ENCODE data around the gene ARHGAP28. TPM values are rescaled to one million over a fixed set of nuclear protein-coding genes. Genes with fewer than 3 reads are reported as not detected.

The ARHGAP28 gene
- total and polyA plus RNA-seq, 12 donors, result 0.35 to 5.3 (median 2.2) TPM

DNA sequence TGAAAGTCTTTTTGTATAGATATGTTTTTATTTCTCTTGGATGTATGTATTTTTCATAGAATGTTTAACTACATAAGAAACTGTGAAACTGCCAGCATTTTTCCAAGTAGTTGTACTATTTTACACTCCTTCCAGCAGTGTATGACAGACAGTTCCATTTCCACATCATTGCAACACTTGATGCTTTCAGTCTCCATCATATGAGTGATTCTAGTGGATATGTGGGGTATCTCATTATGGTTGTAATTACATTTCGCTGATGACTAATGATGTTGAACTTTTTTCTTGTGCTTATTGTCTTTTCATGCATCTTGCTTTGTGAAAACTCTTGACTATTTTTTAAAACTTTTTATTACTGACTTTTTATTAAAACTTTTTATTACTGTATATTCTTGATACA is 101.4 kb downstream of the ARHGAP28 start:
- 92 to 95% methylated on average over 1 of the region's 1 CpG for WGBS, 2 donors
- intact Hi-C loops (cut with DNase I), result no loop called here
- TF ChIP-seq, protein P1, sequence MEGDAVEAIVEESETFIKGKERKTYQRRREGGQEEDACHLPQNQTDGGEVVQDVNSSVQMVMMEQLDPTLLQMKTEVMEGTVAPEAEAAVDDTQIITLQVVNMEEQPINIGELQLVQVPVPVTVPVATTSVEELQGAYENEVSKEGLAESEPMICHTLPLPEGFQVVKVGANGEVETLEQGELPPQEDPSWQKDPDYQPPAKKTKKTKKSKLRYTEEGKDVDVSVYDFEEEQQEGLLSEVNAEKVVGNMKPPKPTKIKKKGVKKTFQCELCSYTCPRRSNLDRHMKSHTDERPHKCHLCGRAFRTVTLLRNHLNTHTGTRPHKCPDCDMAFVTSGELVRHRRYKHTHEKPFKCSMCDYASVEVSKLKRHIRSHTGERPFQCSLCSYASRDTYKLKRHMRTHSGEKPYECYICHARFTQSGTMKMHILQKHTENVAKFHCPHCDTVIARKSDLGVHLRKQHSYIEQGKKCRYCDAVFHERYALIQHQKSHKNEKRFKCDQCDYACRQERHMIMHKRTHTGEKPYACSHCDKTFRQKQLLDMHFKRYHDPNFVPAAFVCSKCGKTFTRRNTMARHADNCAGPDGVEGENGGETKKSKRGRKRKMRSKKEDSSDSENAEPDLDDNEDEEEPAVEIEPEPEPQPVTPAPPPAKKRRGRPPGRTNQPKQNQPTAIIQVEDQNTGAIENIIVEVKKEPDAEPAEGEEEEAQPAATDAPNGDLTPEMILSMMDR (IDR thresholded peaks at IDR 0.05), result no peak
- Histone ChIP-seq H3K4me1 (no peaks in the 10 kb centered on the region), H3K27ac (no peak overlapping the region), H3K4me3 (no peak overlapping the region), H3K9me3 (peaks cover 0 to 18% (median 0%) of the 10 kb centered on the region in 11 donors), H3K36me3 (peaks cover 0 to 4% (median 0%) of the 10 kb centered on the region in 9 donors), H3K27me3 (no peaks in the 10 kb centered on the region)
- ATAC-seq (no peak), DNase-seq (no peak)

DNA sequence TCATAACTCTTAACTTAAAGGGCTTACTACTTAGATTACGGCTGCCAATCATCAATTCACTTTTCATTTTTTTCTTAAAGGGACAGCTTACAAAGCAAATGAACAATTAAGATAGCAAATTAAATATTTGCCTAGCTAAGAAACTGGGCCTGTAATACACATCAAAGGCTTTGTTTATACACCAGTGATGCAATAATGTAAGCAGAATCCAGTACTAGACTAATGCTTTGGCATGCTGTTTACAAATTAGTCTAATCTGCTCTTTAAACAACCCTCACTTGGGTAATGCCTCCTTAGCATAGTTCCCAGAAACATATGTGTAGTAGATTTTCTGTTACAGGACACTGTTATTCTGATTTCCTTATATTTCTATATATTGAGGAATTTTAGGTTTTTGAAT is 105.8 kb downstream of the ARHGAP28 start:
- ATAC-seq (no peak), DNase-seq (no peak)
- WGBS, 2 donors, result 90 to 92% methylated on average over 1 of the region's 1 CpG
- Histone ChIP-seq H3K27ac (no peak overlapping the region), H3K4me3 (no peak overlapping the region), H3K36me3 (no peaks in the 10 kb centered on the region), H3K4me1 (no peaks in the 10 kb centered on the region), H3K27me3 (no peaks in the 10 kb centered on the region), H3K9me3 (peaks cover 0 to 18% (median 0%) of the 10 kb centered on the region in 11 donors)
- intact Hi-C loops (cut with DNase I), result no loop called here
- TF ChIP-seq, protein P1 (IDR thresholded peaks at IDR 0.05), result no peak

DNA sequence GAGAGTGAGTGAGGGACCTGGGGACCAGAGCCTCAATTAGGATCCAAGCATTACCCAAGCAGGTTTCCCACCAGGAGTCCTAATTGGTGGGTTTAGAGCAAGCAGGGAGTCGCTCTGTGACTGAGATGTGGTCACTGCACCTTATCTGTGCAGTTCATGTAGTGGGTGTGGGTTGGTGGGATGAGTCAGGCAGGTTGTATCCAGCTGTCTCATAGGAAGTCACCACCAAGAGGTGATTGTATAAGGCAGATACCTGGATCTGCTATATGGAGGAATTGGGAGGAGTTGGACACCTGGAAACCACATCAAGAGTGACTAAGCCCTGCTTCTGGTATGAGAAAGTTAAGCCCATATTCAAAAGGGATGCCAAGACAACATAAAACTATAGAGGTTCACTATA is 106.8 kb downstream of the ARHGAP28 start:
- WGBS, 2 donors, result 91 to 97% methylated on average over 1 of the region's 1 CpG
- DNase-seq (no peak), ATAC-seq (no peak)
- Histone ChIP-seq H3K36me3 (no peaks in the 10 kb centered on the region), H3K4me1 (no peaks in the 10 kb centered on the region), H3K4me3 (no peak overlapping the region), H3K27me3 (no peaks in the 10 kb centered on the region), H3K27ac (no peak overlapping the region), H3K9me3 (peaks cover 0 to 16% (median 0%) of the 10 kb centered on the region in 11 donors)
- TF ChIP-seq, protein P1 (IDR thresholded peaks at IDR 0.05), result no peak
- intact Hi-C loops (cut with DNase I), result no loop called here

DNA sequence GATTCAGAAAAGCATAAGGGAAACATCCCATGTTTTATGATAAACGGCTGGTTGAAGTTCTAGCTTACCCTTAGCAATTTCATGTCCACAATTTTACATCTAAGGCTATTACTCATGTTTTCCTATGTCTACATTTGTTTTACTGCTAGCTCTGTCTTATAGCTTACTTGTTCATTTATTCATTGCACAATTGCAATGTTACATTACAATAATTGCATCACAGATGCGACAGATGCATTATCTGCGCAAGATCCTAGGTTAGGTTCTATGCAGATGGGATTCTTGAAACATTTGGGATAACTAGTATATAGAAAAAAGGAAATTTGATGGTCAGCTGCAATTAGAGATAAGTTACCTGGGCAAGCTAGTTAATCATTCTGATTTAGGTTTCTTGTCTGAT is 108.4 kb downstream of the ARHGAP28 start:
- Histone ChIP-seq H3K4me3 (no peak overlapping the region), H3K27me3 (no peaks in the 10 kb centered on the region), H3K4me1 (no peaks in the 10 kb centered on the region), H3K36me3 (no peaks in the 10 kb centered on the region), H3K9me3 (peaks cover 0 to under 1% (median 0%) of the 10 kb centered on the region in 11 donors), H3K27ac (no peak overlapping the region)
- no peak for ATAC-seq
- no peak for DNase-seq
- TF ChIP-seq, protein P1 (IDR thresholded peaks at IDR 0.05), result no peak
- intact Hi-C loops (cut with DNase I), result no loop called here
- WGBS, 2 donors, result 96 to 99% methylated on average over 3 of the region's 3 CpGs
